NCI-H2081 (cell line): Measurements from ENCODE around the gene MDM2.
A peak's percentile ranks its signal among the peaks of the same experiment; 100 is the strongest.

Experiments
- DNase-seq, 2 experiments: peaks; one replicate each; lab custom pipeline; 2025; lab: John Stamatoyannopoulos, UW

MDM2 gene

GRCh38 chr12:68851592-68852306 lies 43.8 kb downstream of the MDM2 start:
- no peak for DNase-seq

GRCh38 chr12:68853396-68854077 lies 45.6 kb downstream of the MDM2 start:
- DNase-seq = no peak

- no peak for DNase-seq
Observed at GRCh38 chr12:68854078-68854468, 46.1 kb downstream of the MDM2 start.

GRCh38 chr12:68854554-68854953 lies 46.6 kb downstream of the MDM2 start:
- DNase-seq = no peak

- DNase-seq = no peak
Observed at GRCh38 chr12:68855111-68855510, 47.1 kb downstream of the MDM2 start.

- DNase-seq = no peak
Observed at GRCh38 chr12:68855771-68856170, 47.8 kb downstream of the MDM2 start.

- no peak for DNase-seq
Observed at GRCh38 chr12:68856510-68856909, 48.5 kb downstream of the MDM2 start.

GRCh38 chr12:68861890-68862289 lies 53.9 kb downstream of the MDM2 start:
- no peak for DNase-seq

GRCh38 chr12:68863109-68863770 lies 55.3 kb downstream of the MDM2 start:
- DNase-seq = no peak

- DNase-seq = peak; percentile 19 to 45
Observed at GRCh38 chr12:68863886-68864454, 56.0 kb downstream of the MDM2 start.

GRCh38 chr12:68864604-68865003 lies 56.6 kb downstream of the MDM2 start:
- no peak for DNase-seq

- no peak for DNase-seq
Observed at GRCh38 chr12:68865399-68866164, 57.6 kb downstream of the MDM2 start.

- no peak for DNase-seq
Observed at GRCh38 chr12:68866950-68867349, 59.0 kb downstream of the MDM2 start.

GRCh38 chr12:68867606-68868005 lies 59.6 kb downstream of the MDM2 start:
- no peak for DNase-seq

- no peak for DNase-seq
Observed at GRCh38 chr12:68868043-68868790, 60.2 kb downstream of the MDM2 start.

- DNase-seq = no peak
Observed at GRCh38 chr12:68870011-68870410, 62.0 kb downstream of the MDM2 start.

- no peak for DNase-seq
Observed at GRCh38 chr12:68870443-68870842, 62.5 kb downstream of the MDM2 start.

GRCh38 chr12:68871396-68871795 lies 63.4 kb downstream of the MDM2 start:
- DNase-seq = no peak

- no peak for DNase-seq
Observed at GRCh38 chr12:68871921-68872320, 63.9 kb downstream of the MDM2 start.

- DNase-seq = no peak
Observed at GRCh38 chr12:68873316-68873715, 65.3 kb downstream of the MDM2 start.

- DNase-seq = no peak
Observed at GRCh38 chr12:68876461-68876860, 68.5 kb downstream of the MDM2 start.
